HG03442 (cell line): ENCODE results near the gene KIN.
"Not testable (repeated sequence)": the region's sequence is repeated elsewhere in the genome, so short reads cannot be mapped to it uniquely, and the experiment has no call there.

Experiments used
- ATAC-seq: cut with Tn5 transposase; IDR thresholded peaks from one replicate; pipeline ENCODE4 v1.9.1; 2021; ENCODE audit warnings: mild to moderate bottlenecking, moderate library complexity; ENCODE audit not compliant: unreplicated experiment

KIN gene

DNA sequence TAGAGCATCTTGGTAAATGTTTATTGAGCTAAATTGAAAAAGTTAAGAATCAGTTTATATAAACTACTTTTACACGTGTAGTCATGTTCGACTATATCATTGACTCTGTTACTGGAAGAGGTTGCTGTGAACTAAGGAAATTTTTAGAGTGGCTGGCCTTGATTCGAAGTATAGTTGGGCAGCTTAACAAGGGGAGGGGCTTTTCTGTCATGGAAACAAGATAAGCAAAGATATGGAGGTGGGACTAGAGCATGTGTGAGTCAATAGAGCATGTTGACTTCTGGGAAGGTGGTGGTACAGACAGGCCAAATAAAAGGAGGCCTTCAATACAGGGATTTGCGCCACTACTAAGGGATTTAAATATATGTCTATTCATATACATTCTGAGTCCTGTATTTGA lies 7.8 kb upstream of the KIN start:
- no peak for ATAC-seq

DNA sequence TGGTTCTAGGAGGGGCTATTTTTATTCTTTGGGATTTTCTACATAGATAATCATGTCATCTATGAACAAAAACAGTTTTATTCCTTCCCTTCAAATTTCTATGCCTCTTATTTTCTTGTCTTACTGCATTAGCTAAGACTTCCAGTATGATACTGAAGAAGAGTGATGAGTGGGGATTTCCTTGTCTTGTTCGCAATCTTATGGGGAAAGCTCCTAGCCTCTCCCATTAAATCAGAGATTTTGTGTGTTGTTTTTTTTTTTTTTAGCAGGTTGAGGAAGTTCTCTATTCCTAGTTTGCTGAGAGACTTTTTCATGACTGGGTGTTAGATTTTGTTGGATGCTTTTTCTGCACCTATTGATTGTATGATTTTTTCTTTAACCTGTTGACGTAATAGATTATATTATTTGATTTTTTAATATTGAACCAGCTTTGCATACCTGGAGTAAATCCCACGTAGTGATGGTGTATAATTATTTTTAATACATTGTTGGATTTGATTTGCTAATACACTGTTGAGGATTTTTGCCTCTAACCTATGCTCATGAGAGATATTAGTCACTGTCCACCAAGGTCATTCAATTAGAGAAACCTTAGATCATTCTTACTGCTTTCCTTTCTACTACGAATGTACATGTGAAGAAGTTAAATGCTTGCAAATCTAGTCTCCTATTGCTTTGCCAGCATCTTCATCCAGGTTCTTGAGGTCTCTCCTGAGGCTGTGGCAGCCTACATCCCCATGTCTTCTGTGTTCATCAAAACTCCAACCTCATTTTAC lies 6.6 kb upstream of the KIN start:
- ATAC-seq = no peak

DNA sequence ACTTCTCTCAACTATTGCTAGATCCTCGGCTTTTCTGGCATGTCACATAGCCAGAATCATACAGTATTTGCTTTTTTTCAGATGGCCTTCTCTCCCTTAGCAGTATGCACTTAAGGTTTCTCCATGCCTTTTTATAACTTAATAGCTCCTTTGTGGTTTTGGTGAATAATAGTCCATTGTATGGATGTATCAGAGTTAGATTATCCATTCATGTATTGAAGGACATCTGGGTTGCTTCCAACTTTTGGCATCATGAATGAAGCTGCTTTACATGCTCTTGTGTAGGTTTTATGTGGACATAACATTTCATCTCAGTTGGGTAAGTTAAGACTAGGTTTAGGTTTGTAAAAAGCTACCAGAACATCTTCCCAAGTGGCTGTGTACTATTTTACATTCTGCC lies 4.7 kb upstream of the KIN start:
- ATAC-seq = no peak

DNA sequence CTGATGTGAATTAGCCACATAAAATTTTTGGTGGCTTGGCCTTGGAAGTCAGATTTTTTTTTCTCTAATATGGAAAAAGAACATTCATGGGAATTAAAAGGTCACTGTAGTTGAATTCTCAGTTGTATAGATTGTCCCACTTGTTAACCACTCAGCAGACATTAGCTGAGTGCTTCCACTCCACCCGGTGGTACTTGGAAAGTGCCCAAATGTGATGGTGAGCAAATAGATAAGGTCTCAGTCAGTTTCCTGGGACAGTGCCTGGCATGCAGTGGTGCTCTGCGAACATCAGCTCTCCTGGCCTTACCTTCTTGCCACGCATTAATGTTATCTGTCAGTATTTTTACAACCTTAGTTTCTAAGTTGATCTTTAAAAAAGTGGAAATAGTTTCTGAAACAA lies 1.6 kb upstream of the KIN start:
- no peak for ATAC-seq

DNA sequence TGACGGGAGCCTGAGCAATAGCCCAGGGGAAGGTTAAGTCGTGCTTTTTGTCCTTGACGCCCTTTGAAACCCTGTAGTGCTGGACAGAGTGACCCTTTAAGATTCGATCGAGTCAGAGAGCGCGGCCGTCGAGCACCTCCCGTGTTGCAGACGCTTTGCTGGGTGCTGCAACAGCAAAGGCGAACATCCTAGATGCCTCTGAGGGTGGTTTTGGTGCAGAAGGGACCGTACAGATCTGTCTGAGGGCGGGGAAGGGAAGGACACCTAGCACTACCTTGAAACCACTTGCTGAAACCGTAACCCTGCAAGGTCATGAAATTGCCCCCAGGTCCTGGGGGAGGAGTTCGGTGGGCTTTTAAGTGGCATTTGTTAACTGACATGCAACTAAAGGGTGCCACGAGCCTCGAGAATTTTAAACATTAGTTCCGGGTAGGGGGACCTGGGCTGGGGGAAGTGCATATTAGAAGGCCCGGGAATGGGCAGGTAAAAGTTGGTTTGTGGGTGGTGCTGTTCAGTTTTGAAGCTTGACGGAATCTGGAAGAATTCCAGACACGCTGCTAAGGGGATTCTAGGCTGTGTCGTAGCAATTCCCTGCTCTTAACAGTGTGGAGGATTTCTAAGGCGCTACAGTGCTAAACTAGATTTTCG lies 970 bp upstream of the KIN start:
- peak; percentile 12 for ATAC-seq

DNA sequence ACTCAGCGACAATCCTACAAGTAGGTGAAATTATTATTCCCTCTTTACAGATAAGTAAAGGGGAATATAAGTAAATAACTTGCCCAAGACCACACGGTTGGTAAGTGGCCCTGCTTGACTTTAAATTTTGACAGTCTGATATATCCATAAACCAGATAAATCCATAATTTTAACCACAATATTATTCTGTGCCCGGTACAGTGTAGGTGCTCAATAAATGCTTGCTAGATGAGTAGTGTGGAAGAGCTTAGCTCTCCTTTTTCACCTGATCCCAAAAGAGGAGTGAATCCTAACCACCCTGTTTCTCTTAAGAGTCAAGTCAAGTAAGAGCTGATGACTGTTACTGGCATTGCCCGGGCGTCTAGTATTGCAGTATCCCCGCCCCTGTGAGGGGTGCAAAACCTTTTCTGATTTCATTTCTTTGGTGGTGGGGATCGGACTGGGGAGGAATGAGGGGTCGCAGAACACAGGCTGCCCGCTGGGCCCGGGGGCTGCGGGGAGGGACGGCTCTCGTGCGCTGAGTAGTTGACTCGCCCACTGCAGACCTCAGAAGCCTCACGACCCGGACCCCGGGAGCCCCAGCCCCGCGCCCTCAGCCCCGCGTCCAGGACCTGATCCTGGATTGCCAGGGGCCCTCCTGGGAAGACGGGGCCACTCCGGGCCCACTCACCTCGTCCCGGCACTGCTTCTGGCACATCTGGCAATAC lies 490 bp downstream of the KIN start:
- ATAC-seq = peak; percentile 4

DNA sequence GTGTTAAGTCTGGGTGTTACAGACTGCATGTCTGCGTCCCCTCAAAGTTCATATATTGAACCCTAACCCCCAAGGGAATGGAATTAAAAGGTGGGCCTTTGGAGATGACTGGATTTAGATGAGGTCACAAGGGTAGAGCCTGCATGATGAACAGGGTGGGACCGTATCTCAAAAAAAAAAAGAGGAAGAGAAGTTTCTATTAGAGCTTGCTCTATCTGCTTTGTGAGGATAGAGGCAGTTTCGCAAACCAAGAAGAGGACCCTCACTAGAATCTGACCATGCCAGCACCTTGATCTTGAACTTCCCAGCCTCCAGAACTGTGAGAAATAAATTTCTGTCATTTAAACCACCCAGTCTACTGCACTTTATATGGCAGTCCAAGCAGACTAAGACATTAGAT lies 1.4 kb downstream of the KIN start:
- ATAC-seq = no peak

DNA sequence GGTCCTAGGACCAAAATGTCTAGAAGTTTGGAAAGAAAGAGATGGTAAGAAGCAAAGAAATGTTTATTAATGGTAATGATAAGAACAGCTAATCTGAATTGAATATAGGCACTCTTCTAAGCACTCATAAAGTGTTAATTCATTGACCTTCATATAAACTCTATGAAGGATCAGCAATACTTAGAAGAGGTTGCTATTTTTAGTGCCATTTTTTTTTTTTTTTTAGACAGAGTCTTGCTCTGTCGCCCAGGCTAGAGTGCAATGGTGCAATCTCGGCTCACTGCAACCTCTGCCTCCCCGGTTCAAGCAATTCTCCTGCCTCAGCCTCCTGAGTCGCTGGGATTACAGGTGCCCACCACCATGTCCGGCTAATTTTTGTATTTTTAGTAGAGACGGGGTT lies 5.6 kb downstream of the KIN start:
- not testable (repeated sequence) for ATAC-seq

DNA sequence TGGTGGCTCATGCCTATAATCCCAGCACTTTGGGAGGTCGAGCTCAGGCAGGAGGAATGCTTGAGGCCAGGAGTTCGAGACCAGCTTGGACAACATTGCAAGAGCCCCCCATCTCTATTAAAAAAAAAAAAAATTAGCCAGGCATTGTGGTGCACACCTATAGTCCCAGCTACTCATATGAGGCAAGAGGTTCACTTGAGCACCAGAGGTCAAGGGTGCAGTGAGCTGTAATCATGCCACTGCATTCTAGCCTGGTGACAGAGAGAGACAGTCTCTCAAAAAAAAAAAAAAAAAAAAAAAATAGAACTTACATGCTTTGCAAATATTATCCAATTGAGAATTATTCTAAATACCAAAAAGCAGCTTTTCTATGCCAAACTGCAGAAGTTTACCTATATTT lies 11.0 kb downstream of the KIN start:
- no peak for ATAC-seq

DNA sequence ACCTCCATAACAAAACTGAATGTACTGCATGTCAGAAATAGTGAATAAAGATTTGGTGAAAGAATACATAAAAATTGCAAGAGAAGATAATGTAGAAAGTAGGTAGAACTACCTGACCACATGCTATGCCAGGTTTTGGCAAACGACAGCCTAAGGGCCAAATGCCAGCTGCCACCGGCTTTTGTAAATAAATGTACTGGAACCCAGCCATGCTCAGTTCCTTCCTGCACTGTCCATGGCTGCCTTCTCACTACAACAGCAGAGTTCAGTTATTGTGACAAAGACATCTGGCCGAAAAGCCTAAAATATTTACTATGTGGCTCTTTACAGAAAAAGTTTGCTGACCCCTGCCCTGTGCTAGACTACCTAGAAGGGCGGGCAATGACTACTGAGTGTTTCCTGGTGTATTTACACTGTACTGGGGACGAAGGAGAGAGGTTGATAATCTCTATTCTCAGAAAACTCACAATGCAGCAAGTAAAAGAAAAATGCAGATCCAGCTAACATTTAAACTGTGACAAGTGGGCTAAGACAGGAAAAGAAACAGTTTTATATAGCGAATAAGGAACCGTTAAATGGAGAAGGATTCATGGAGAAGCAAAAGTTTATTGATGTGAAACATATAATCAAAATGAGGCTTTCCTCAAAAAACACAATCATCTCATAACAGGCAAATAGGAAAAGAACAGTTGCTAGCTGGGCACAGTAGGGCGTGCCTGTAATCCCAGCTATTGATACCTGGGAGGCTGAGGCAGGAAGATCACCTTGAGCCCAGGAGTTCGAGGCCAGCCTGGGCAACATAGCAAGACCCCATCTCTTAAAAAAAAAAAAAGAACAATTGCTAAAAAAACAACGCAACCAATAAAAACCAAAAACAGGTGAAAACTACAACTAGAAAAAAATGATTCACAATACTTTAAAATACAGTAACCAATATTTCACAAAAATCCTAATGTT lies 13.7 kb downstream of the KIN start:
- no peak for ATAC-seq

DNA sequence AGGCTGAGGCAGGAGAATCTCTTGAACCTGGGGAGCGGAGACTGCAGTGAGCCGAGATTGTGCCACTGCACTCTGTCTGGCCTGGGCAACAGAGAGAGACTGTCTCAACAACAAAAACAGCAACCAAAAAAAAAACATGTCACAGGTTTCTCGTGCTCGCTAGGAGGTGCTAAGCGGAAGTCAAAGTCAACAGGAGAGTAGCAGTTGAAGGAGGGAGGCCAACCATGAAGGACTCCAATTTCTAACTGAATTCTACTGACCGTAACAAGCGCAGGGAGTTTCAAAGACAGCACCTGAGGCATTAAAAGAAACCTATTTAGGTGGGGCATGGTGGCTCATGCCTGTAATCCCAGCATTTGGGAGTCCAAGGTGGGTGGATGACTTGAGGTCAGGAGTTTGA lies 19.4 kb downstream of the KIN start:
- no peak for ATAC-seq

DNA sequence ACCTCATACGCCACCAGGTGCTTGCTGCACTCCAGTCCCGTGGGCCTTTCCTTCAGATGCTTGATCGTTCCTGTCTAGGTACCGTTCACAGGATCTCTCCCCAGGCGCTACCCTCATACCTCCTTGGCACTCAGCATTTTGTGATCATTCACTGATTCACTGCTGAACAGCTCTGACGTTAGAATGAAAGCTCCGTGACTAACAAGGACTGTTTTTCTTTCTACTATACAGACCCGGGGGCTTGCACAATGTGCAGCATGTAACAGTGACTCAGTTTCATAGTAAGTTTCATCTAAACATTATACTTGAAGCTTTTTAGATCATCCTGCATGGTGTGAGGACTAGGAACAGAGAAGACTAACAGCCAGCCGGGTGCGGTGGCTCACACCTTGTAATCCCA lies 20.6 kb downstream of the KIN start:
- ATAC-seq = no peak

DNA sequence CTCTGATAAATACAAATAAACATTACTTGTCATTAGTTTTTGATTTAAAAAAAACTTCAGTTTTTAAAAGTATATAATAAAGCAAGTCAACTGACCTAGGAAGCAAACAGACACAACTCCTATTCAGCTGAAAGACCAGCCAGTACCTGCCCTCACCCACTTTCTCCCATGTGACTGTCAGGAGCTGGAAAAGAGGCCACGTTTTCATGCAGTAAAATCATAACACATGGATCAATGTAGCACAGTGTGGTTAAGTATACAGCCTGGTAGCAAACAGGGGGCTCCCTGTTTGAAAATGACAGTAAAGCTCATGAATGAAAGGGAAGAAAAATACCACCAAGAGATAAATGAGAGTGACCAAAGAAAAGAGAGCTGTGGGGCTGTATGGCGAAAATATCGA lies 21.6 kb downstream of the KIN start:
- no peak for ATAC-seq

DNA sequence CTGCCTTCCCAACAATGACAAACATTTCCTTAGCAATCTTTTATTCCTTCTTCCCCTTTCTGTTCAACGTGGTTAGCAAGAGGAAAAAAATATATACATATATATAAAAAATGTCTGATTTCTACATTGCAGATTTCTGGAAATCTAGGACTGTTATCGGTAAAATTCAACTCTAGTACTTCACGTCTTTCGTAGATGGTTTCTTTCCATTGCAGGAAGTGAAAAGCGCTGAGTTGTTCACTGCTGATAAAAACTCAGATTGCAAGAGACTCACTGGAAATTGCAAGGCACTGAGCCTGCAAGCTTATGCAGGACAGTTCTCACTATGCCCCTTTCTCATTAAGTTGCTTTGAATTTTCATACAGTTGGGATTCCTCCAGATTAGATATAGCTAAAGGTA lies 23.9 kb downstream of the KIN start:
- ATAC-seq = no peak

DNA sequence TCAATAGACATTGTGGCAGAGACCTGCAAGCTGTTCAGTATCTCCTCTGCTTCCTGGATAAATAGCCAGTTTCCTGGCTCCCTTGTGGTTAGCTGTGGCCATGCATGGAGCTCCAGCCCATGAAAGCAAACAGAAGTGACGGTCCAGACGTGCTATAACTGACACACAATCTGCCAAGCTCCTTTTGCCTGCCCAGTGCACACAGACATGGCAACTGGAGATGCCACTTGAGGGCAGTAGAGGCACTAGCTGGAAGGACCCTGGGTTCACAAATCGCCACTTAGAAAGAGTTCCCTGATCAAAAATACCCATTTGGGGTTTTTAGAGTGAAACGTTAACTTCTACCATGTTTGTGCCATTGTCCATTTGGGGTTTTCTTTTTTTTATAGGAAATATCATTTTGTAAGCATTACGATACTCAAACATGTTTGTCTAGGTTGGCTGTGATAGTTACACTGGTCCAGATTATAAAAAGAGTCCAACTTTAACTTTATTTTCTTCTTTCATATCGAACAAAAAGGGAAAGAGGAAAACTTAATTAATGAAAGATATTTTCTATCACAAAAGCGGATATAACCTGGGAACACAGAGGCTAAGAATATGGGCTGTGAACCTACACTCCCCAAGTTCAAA lies 31.3 kb downstream of the KIN start:
- peak; percentile 54 for ATAC-seq

DNA sequence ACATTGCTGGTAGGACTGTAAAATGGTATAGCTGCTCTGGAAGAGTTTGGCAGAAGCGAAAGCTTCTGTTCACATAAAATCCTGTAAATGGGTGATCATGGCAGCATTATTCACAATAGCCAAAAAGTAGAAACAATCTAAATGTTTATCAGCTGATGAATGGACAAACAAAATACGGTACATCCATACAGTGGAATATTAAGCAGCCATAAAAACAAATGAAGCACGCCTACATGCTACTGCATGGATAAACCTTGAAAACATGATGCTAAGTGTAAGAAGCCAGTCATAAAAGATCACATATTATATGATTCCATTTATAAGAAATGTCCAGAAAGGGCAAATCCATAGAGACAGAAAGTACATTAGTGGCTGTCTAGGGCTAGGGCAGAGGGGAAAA lies 32.7 kb downstream of the KIN start:
- no peak for ATAC-seq

DNA sequence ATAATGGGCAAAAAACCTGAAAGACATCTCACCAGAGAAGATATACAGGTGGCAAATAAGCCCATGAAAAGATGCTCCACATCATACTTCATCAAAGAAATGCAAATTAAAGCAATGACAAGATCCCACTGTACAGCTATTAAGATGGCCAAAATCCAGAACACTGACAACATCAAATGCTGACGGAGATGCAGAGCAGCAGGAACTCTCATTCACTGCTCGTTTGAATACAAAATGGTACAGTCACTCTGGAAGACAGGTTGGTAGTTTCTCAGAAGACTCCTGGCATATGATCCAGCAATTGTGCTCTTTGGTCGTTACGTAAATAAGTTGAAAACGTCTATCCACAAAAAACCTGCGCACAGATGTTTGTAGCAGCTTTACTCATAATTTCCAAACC lies 35.5 kb downstream of the KIN start:
- ATAC-seq = no peak

DNA sequence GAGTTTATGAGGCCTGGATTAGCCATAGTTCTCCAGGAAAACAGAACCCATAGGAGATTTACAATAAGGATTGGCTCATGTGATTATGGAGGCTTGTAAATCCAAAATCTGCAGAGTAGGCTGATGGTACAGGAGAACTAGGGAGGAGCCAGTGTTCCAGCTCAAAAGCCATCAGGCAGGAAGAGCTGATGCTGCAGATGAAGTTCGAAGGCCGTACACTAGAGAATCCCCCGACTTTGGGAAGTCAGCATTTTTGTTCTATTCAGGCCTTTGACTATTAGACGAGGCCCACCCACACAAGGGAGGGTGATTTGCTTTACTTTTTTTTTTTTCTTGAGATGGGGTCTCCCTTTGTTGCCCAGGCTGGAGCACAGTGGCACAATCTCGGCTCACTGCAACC lies 37.6 kb downstream of the KIN start:
- no peak for ATAC-seq

DNA sequence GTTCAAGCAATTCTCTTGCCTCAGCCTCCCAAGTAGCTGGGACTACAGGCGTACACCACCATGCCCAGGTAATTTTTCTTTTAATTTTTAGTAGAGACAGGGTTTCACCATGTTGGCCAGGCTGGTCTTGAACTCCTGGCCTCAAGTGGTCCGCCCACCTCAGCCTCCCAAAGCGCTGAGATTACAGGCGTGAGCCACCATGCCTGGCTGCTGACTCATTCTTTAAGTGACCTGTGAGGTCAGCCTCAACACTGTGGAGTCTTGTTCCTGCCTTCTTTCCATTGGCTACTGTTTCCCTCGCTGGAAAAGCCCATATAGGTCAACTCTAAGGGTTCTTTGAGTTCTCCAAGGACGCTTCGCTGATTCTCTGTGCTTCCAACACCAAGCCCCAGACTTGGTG lies 39.2 kb downstream of the KIN start:
- not testable (repeated sequence) for ATAC-seq

DNA sequence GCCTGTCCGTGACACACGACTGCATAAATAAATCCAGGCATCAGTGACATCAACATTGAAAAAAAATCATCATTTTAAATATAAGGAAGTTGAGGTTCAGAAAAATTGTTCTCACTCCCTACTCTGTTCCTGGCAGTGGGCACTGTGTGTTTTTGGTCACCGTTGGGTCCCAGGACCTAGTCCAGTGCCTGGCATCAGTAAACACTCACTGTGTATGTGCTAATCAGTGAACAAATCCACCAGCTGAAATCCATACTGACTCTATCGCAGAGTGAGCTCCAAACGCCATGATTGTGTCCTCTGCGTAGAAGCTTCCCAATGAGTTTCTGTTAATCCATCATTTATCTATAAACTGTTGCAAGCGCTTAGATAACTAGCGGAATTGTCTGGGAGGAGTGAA lies 43.5 kb downstream of the KIN start:
- no peak for ATAC-seq
